ENCODE measurements around the gene KCNT1.

DNA sequence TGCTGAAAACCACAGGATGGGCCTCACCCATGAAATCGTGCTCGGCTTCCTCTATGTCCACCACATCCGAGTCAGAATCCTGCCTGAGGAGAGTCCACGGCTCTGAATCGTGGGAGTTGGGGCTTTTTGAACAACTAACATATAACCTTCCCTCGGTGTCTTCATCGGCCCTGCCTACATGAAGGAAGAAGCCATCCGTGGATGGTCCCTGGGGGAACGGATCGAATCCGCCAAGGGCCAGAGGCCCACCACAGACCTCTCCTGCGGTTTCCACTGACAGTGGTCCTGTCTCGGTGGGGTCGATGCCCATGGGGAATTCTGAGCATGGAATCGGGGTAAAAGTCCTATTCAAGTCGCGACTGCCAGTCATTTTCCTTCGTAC is 120.4 kb downstream of the KCNT1 start:
- TF ChIP-seq, protein P1, sequence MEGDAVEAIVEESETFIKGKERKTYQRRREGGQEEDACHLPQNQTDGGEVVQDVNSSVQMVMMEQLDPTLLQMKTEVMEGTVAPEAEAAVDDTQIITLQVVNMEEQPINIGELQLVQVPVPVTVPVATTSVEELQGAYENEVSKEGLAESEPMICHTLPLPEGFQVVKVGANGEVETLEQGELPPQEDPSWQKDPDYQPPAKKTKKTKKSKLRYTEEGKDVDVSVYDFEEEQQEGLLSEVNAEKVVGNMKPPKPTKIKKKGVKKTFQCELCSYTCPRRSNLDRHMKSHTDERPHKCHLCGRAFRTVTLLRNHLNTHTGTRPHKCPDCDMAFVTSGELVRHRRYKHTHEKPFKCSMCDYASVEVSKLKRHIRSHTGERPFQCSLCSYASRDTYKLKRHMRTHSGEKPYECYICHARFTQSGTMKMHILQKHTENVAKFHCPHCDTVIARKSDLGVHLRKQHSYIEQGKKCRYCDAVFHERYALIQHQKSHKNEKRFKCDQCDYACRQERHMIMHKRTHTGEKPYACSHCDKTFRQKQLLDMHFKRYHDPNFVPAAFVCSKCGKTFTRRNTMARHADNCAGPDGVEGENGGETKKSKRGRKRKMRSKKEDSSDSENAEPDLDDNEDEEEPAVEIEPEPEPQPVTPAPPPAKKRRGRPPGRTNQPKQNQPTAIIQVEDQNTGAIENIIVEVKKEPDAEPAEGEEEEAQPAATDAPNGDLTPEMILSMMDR (IDR thresholded peaks at IDR 0.05): no peak
- no peak for TF ChIP-seq POLR2A (IDR thresholded peaks at IDR 0.05)

Measured in breast epithelium (tissue), 3 donors.